Calu3 (cell line): Measurements from ENCODE around the gene CBLN1. TPM values are rescaled to one million over a fixed set of nuclear protein-coding genes. Genes with fewer than 3 reads are reported as not detected.

Experiments used
- BruUV-seq: library from RNA; stranded (reverse); fragments of 400-500 nt; replicated peaks from 2 replicates; lab custom pipeline; 2021; lab: Mats Ljungman, UMichigan
- CTCF ChIA-PET: fragments of 300-600 bp; sonication (Branson Sonifier 250); formaldehyde crosslinking; loops from one replicate; lab custom pipeline; 2022; ENCODE audit warnings: antibody characterized with exemption; lab: Charles Lee
- DNase-seq: peaks from one replicate; pipeline ENCODE4 v3.0.0; 2022
- H3K27ac Mint-ChIP-seq: one replicate; pipeline ENCODE4 v1.8.0; 2022; ENCODE audit warnings: mixed read lengths; ENCODE audit not compliant: unreplicated experiment
- H3K27me3 Mint-ChIP-seq: one replicate; pipeline ENCODE4 v1.8.0; 2022; ENCODE audit warnings: mixed read lengths; ENCODE audit not compliant: unreplicated experiment
- H3K36me3 Mint-ChIP-seq: one replicate; pipeline ENCODE4 v1.8.0; 2022; ENCODE audit warnings: mild to moderate bottlenecking, moderate library complexity, mixed read lengths; ENCODE audit not compliant: insufficient read depth, unreplicated experiment
- H3K4me1 Mint-ChIP-seq: one replicate; pipeline ENCODE4 v1.8.0; 2022; ENCODE audit warnings: mild to moderate bottlenecking, low read depth, mixed read lengths; ENCODE audit not compliant: unreplicated experiment
- H3K4me3 Mint-ChIP-seq: one replicate; pipeline ENCODE4 v1.8.0; 2022; ENCODE audit warnings: mild to moderate bottlenecking, low read depth, moderate library complexity, mixed read lengths; ENCODE audit not compliant: unreplicated experiment
- H3K9me3 Mint-ChIP-seq: one replicate; pipeline ENCODE4 v1.8.0; 2022; ENCODE audit warnings: low read depth, mixed read lengths; ENCODE audit not compliant: unreplicated experiment
- intact Hi-C: fragments of 100-400 bp; cut with micrococcal nuclease; formaldehyde crosslinking; loops from one replicate; pipeline ENCODE4 v1.10.0; 2022; ENCODE audit not compliant: unreplicated experiment
- total RNA-seq: library from RNA; stranded (reverse); gene quantifications from 2 replicates; pipeline ENCODE4 v1.2.3, GENCODE V29; 2022
- TF ChIP-seq, protein P1 (sequence below): fragments of 200-600 bp; IDR thresholded peaks from one replicate; pipeline ENCODE4 v1.8.0; 2022; ENCODE audit warnings: antibody characterized with exemption; ENCODE audit not compliant: unreplicated experiment

CBLN1 gene
- total RNA-seq, 1 experiment from 2014 or later: not detected

GRCh38 chr16:49324703-49325102 lies 43.1 kb upstream of the CBLN1 start:
- Mint-ChIP-seq H3K27me3 (peaks cover 24% of the 10 kb centered on the region), H3K9me3 (peaks cover 5% of the 10 kb centered on the region), H3K36me3 (no peaks in the 10 kb centered on the region), H3K27ac (no peak overlapping the region), H3K4me3 (no peak overlapping the region), H3K4me1 (no peaks in the 10 kb centered on the region)
- intact Hi-C loops: no loop called here
- BruUV-seq: no TSS peak
- TF ChIP-seq, protein P1, sequence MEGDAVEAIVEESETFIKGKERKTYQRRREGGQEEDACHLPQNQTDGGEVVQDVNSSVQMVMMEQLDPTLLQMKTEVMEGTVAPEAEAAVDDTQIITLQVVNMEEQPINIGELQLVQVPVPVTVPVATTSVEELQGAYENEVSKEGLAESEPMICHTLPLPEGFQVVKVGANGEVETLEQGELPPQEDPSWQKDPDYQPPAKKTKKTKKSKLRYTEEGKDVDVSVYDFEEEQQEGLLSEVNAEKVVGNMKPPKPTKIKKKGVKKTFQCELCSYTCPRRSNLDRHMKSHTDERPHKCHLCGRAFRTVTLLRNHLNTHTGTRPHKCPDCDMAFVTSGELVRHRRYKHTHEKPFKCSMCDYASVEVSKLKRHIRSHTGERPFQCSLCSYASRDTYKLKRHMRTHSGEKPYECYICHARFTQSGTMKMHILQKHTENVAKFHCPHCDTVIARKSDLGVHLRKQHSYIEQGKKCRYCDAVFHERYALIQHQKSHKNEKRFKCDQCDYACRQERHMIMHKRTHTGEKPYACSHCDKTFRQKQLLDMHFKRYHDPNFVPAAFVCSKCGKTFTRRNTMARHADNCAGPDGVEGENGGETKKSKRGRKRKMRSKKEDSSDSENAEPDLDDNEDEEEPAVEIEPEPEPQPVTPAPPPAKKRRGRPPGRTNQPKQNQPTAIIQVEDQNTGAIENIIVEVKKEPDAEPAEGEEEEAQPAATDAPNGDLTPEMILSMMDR: no peak
- CTCF ChIA-PET: no interaction called here
- DNase-seq: no peak

DNA sequence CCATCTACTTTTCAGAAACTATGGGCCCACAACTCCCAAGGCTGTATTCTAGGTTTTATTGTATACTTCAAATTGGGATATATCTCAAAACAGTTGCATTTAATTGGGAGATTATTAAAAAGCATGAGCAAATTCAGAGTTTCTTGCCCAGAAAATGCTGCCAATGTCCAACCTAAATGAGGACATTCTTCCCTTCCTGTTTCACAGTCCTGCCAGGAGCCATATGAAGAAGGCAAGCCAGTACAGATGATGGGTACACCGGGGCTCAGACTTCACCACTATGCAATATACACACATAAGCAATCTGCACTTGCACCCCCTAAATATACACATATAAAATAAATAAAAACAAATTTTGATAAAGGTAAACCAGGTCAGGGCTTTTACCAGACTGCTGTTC lies 34.0 kb upstream of the CBLN1 start:
- CTCF ChIA-PET: no interaction called here
- H3K27me3 Mint-ChIP-seq: no peaks in the 10 kb centered on the region
- no peak overlapping the region for H3K4me3 Mint-ChIP-seq
- DNase-seq: no peak
- peaks cover 4% of the 10 kb centered on the region for H3K9me3 Mint-ChIP-seq
- H3K36me3 Mint-ChIP-seq: no peaks in the 10 kb centered on the region
- no peaks in the 10 kb centered on the region for H3K4me1 Mint-ChIP-seq
- no peak overlapping the region for H3K27ac Mint-ChIP-seq
- TF ChIP-seq, protein P1: no peak
- intact Hi-C loops: loop anchor here (1.0 kb wide), 1 partner anchor 23 kb away; no protein-coding TSS in a partner anchor
- no TSS peak for BruUV-seq

- DNase-seq: no peak
- no peak overlapping the region for H3K27ac Mint-ChIP-seq
- no peaks in the 10 kb centered on the region for H3K4me1 Mint-ChIP-seq
- CTCF ChIA-PET: interaction anchor here (0.7 kb wide), 1 partner anchor 394 kb away, joined by 3 read pairs; no protein-coding TSS in a partner anchor
- H3K27me3 Mint-ChIP-seq: no peaks in the 10 kb centered on the region
- no peak overlapping the region for H3K4me3 Mint-ChIP-seq
- no peaks in the 10 kb centered on the region for H3K9me3 Mint-ChIP-seq
- no peaks in the 10 kb centered on the region for H3K36me3 Mint-ChIP-seq
- TF ChIP-seq, protein P1: no peak
- intact Hi-C loops: no loop called here
- BruUV-seq: no TSS peak
These were observed 30.8 kb upstream of the CBLN1 start for GRCh38 chr16:49312389-49312985.

DNA sequence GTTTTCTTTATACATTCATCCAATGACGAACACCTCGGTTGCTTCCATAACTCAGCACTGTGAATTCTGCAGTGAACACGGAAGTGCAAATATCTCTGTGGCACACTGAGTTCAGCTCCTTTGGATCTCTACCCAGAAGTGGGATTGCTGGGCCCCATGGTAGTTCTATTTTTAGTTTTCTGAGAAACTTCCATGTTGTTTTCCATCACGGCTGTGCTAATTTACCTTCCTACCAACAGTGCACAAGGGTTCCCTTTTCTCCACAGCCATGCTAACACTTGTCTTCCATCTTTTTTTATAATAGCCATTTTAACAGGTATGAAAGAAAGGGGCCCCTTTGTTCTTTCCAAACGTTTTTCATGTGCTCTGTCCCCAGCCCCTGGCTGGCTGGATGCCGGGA lies 30.2 kb upstream of the CBLN1 start:
- no peak overlapping the region for H3K4me3 Mint-ChIP-seq
- no TSS peak for BruUV-seq
- TF ChIP-seq, protein P1: no peak

More for the DNA sequence above, 30.2 kb upstream of the CBLN1 start:
- CTCF ChIA-PET: no interaction called here
- H3K27ac Mint-ChIP-seq: no peak overlapping the region
- intact Hi-C loops: no loop called here
- no peaks in the 10 kb centered on the region for H3K36me3 Mint-ChIP-seq
- DNase-seq: no peak
- no peaks in the 10 kb centered on the region for H3K9me3 Mint-ChIP-seq
- H3K4me1 Mint-ChIP-seq: no peaks in the 10 kb centered on the region
- no peaks in the 10 kb centered on the region for H3K27me3 Mint-ChIP-seq
